Measurements from ENCODE around the gene TBC1D13.

DNA sequence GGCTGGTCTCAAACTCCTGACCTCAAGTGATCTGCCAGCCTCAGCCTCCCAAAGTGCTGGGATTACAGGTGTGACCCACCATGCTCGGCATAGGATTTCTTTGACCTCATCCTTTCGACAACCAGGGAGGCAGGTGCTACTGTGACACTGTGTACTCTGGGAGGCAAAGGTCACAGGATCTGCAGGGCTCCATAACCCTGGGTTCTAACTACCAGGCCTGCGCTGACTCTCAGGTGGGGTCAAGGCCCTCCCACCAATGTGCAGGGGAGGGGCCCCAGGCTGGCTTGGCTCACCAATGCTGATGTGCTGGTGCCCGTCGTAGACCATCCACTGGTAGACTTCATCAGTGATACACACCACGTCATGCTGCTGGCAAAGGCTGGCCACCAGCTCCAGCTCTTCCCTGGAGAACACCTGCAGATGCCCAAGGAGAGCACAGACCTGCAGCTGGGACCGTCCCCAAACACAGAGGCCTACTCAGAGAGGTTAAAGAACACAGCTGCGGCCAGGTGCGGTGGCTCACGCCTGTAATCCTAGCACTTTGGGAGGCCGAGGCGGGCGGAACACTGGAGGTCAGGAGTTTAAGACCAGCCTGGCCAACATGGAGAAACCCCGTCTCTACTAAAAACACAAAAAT lies 49.6 kb downstream of the TBC1D13 start:
- TF ChIP-seq EZH2 (IDR thresholded peaks at IDR 0.05; ENCODE audit: low read depth, unreplicated experiment): no peak
- TF ChIP-seq, protein P1, sequence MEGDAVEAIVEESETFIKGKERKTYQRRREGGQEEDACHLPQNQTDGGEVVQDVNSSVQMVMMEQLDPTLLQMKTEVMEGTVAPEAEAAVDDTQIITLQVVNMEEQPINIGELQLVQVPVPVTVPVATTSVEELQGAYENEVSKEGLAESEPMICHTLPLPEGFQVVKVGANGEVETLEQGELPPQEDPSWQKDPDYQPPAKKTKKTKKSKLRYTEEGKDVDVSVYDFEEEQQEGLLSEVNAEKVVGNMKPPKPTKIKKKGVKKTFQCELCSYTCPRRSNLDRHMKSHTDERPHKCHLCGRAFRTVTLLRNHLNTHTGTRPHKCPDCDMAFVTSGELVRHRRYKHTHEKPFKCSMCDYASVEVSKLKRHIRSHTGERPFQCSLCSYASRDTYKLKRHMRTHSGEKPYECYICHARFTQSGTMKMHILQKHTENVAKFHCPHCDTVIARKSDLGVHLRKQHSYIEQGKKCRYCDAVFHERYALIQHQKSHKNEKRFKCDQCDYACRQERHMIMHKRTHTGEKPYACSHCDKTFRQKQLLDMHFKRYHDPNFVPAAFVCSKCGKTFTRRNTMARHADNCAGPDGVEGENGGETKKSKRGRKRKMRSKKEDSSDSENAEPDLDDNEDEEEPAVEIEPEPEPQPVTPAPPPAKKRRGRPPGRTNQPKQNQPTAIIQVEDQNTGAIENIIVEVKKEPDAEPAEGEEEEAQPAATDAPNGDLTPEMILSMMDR (conservative IDR thresholded peaks at IDR 0.05; ENCODE audit: low read depth in 2 of 2): no peak
- TF ChIP-seq EZH2phosphoT487 (IDR thresholded peaks at IDR 0.05; ENCODE audit: unreplicated experiment): no peak
- TF ChIP-seq JUNB (IDR thresholded peaks at IDR 0.05; ENCODE audit: unreplicated experiment): no peak
- TF ChIP-seq, protein P2, sequence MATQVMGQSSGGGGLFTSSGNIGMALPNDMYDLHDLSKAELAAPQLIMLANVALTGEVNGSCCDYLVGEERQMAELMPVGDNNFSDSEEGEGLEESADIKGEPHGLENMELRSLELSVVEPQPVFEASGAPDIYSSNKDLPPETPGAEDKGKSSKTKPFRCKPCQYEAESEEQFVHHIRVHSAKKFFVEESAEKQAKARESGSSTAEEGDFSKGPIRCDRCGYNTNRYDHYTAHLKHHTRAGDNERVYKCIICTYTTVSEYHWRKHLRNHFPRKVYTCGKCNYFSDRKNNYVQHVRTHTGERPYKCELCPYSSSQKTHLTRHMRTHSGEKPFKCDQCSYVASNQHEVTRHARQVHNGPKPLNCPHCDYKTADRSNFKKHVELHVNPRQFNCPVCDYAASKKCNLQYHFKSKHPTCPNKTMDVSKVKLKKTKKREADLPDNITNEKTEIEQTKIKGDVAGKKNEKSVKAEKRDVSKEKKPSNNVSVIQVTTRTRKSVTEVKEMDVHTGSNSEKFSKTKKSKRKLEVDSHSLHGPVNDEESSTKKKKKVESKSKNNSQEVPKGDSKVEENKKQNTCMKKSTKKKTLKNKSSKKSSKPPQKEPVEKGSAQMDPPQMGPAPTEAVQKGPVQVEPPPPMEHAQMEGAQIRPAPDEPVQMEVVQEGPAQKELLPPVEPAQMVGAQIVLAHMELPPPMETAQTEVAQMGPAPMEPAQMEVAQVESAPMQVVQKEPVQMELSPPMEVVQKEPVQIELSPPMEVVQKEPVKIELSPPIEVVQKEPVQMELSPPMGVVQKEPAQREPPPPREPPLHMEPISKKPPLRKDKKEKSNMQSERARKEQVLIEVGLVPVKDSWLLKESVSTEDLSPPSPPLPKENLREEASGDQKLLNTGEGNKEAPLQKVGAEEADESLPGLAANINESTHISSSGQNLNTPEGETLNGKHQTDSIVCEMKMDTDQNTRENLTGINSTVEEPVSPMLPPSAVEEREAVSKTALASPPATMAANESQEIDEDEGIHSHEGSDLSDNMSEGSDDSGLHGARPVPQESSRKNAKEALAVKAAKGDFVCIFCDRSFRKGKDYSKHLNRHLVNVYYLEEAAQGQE (IDR thresholded peaks at IDR 0.05; ENCODE audit: unreplicated experiment): no peak
- TF ChIP-seq POLR2AphosphoS5 (IDR thresholded peaks at IDR 0.05; ENCODE audit: low read depth): no peak
- no peak for TF ChIP-seq CREB1 (CRISPR knock-in tag; IDR thresholded peaks at IDR 0.05; ENCODE audit: low read depth)
- TF ChIP-seq NANOG (IDR thresholded peaks at IDR 0.05; ENCODE audit: borderline replicate concordance): no peak
- TF ChIP-seq ZNF331 (CRISPR knock-in tag; IDR thresholded peaks at IDR 0.05; ENCODE audit: low read depth): no peak
- no peak for TF ChIP-seq STAT1 (IDR thresholded peaks at IDR 0.05; ENCODE audit: unreplicated experiment)
- TF ChIP-seq, protein P3, sequence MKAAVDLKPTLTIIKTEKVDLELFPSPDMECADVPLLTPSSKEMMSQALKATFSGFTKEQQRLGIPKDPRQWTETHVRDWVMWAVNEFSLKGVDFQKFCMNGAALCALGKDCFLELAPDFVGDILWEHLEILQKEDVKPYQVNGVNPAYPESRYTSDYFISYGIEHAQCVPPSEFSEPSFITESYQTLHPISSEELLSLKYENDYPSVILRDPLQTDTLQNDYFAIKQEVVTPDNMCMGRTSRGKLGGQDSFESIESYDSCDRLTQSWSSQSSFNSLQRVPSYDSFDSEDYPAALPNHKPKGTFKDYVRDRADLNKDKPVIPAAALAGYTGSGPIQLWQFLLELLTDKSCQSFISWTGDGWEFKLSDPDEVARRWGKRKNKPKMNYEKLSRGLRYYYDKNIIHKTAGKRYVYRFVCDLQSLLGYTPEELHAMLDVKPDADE (IDR thresholded peaks at IDR 0.05): no peak
- TF ChIP-seq, protein P4, sequence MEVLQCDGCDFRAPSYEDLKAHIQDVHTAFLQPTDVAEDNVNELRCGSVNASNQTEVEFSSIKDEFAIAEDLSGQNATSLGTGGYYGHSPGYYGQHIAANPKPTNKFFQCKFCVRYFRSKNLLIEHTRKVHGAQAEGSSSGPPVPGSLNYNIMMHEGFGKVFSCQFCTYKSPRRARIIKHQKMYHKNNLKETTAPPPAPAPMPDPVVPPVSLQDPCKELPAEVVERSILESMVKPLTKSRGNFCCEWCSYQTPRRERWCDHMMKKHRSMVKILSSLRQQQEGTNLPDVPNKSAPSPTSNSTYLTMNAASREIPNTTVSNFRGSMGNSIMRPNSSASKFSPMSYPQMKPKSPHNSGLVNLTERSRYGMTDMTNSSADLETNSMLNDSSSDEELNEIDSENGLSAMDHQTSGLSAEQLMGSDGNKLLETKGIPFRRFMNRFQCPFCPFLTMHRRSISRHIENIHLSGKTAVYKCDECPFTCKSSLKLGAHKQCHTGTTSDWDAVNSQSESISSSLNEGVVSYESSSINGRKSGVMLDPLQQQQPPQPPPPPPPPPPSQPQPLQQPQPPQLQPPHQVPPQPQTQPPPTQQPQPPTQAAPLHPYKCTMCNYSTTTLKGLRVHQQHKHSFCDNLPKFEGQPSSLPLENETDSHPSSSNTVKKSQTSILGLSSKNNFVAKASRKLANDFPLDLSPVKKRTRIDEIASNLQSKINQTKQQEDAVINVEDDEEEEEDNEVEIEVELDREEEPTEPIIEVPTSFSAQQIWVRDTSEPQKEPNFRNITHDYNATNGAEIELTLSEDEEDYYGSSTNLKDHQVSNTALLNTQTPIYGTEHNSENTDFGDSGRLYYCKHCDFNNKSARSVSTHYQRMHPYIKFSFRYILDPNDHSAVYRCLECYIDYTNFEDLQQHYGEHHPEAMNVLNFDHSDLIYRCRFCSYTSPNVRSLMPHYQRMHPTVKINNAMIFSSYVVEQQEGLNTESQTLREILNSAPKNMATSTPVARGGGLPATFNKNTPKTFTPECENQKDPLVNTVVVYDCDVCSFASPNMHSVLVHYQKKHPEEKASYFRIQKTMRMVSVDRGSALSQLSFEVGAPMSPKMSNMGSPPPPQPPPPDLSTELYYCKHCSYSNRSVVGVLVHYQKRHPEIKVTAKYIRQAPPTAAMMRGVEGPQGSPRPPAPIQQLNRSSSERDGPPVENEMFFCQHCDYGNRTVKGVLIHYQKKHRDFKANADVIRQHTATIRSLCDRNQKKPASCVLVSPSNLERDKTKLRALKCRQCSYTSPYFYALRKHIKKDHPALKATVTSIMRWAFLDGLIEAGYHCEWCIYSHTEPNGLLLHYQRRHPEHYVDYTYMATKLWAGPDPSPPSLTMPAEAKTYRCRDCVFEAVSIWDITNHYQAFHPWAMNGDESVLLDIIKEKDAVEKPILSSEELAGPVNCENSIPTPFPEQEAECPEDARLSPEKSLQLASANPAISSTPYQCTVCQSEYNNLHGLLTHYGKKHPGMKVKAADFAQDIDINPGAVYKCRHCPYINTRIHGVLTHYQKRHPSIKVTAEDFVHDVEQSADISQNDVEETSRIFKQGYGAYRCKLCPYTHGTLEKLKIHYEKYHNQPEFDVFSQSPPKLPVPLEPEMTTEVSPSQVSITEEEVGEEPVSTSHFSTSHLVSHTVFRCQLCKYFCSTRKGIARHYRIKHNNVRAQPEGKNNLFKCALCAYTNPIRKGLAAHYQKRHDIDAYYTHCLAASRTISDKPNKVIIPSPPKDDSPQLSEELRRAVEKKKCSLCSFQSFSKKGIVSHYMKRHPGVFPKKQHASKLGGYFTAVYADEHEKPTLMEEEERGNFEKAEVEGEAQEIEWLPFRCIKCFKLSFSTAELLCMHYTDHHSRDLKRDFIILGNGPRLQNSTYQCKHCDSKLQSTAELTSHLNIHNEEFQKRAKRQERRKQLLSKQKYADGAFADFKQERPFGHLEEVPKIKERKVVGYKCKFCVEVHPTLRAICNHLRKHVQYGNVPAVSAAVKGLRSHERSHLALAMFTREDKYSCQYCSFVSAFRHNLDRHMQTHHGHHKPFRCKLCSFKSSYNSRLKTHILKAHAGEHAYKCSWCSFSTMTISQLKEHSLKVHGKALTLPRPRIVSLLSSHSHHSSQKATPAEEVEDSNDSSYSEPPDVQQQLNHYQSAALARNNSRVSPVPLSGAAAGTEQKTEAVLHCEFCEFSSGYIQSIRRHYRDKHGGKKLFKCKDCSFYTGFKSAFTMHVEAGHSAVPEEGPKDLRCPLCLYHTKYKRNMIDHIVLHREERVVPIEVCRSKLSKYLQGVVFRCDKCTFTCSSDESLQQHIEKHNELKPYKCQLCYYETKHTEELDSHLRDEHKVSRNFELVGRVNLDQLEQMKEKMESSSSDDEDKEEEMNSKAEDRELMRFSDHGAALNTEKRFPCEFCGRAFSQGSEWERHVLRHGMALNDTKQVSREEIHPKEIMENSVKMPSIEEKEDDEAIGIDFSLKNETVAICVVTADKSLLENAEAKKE (CRISPR knock-in tag; IDR thresholded peaks at IDR 0.05): no peak
